H9 (cell line): ENCODE data around the gene ADAMTS17. TPM values are rescaled to one million over a fixed set of nuclear protein-coding genes. Genes with fewer than 3 reads are reported as not detected.

ENCODE experiments used
- DNase-seq: peaks from one replicate; pipeline ENCODE4 v3.0.0-alpha.2; 2017
- H2AFZ ChIP-seq: one replicate; pipeline ENCODE4 v1.6.1; 2013; ENCODE audit warnings: mild to moderate bottlenecking, low read length, control low read depth, moderate library complexity
- H2AK5ac ChIP-seq: 2 replicates; pipeline ENCODE4 v1.6.1; 2013; ENCODE audit warnings: low read length, control low read depth, mixed read lengths; ENCODE audit not compliant: insufficient read length
- H2BK120ac ChIP-seq: one replicate; pipeline ENCODE4 v1.6.1; 2013; ENCODE audit warnings: low read depth, mild to moderate bottlenecking, low read length, control low read depth, inconsistent platforms; ENCODE audit not compliant: poor library complexity, severe bottlenecking
- H2BK12ac ChIP-seq: 2 replicates; pipeline ENCODE4 v1.6.1; 2013; ENCODE audit warnings: low read length, control low read depth, mixed read lengths, low read depth; ENCODE audit not compliant: insufficient read length
- H2BK15ac ChIP-seq: 2 replicates; pipeline ENCODE4 v1.6.1; 2013; ENCODE audit warnings: low read depth, low read length, control low read depth
- H2BK20ac ChIP-seq: one replicate; pipeline ENCODE4 v1.6.1; 2013; ENCODE audit warnings: low read depth, mild to moderate bottlenecking, low read length, control low read depth, inconsistent platforms; ENCODE audit not compliant: poor library complexity, severe bottlenecking
- H2BK5ac ChIP-seq: 2 replicates; pipeline ENCODE4 v1.6.1; 2013; ENCODE audit warnings: low read length, control low read depth, mixed read lengths; ENCODE audit not compliant: insufficient read length
- H3K14ac ChIP-seq: 2 replicates; pipeline ENCODE4 v1.6.1; 2013; ENCODE audit warnings: low read length, control low read depth; ENCODE audit not compliant: insufficient read depth
- H3K18ac ChIP-seq: 2 replicates; pipeline ENCODE4 v1.6.1; 2013; ENCODE audit warnings: low read depth, mild to moderate bottlenecking, mixed read lengths, low read length, control low read depth; ENCODE audit not compliant: insufficient read length
- H3K23ac ChIP-seq: 2 replicates; pipeline ENCODE4 v1.6.1; 2013; ENCODE audit warnings: low read length, control low read depth, mixed read lengths, low read depth; ENCODE audit not compliant: insufficient read length
- H3K23me2 ChIP-seq: 2 replicates; pipeline ENCODE4 v1.6.1; 2013; ENCODE audit warnings: low read depth, mild to moderate bottlenecking, mixed read lengths, low read length, control low read depth; ENCODE audit not compliant: insufficient read length, poor library complexity, severe bottlenecking
- H3K27ac ChIP-seq: 2 replicates; pipeline ENCODE4 v1.5.1; 2013; ENCODE audit warnings: low read length, control low read depth, mixed read lengths, low read depth; ENCODE audit not compliant: insufficient read length
- H3K27me3 ChIP-seq: 2 replicates; pipeline ENCODE4 v1.6.1; 2013; ENCODE audit warnings: low read length, control low read depth, inconsistent platforms; ENCODE audit not compliant: insufficient read depth
- H3K4ac ChIP-seq: 2 replicates; pipeline ENCODE4 v1.6.1; 2013; ENCODE audit warnings: low read depth, mild to moderate bottlenecking, control low read depth, inconsistent platforms, low read length, moderate library complexity
- H3K4me1 ChIP-seq: 2 replicates; pipeline ENCODE4 v1.6.1; 2013; ENCODE audit warnings: low read length, control low read depth, inconsistent platforms; ENCODE audit not compliant: insufficient read depth
- H3K4me2 ChIP-seq: 2 replicates; pipeline ENCODE4 v1.6.1; 2013; ENCODE audit warnings: low read length, control low read depth, mixed read lengths; ENCODE audit not compliant: insufficient read length, insufficient read depth
- H3K56ac ChIP-seq: 2 replicates; pipeline ENCODE4 v1.6.1; 2013; ENCODE audit warnings: low read depth, mild to moderate bottlenecking, mixed read lengths, low read length, control low read depth; ENCODE audit not compliant: insufficient read length
- H3K79me1 ChIP-seq: 2 replicates; pipeline ENCODE4 v1.6.1; 2013; ENCODE audit warnings: low read depth, mild to moderate bottlenecking, moderate library complexity, low read length, control low read depth, inconsistent platforms; ENCODE audit not compliant: insufficient read depth, poor library complexity, severe bottlenecking
- H3K79me2 ChIP-seq: 2 replicates; pipeline ENCODE4 v1.6.1; 2013; ENCODE audit warnings: low read length, control low read depth, inconsistent platforms; ENCODE audit not compliant: insufficient read depth
- H3K9ac ChIP-seq: 2 replicates; pipeline ENCODE4 v1.6.1; 2013; ENCODE audit warnings: low read length, control low read depth, mixed read lengths; ENCODE audit not compliant: insufficient read length; ENCODE audit errors: extremely low read depth
- H3K9me3 ChIP-seq: one replicate; pipeline ENCODE4 v1.6.1; 2013; ENCODE audit warnings: low read depth, low read length, inconsistent platforms; ENCODE audit not compliant: control insufficient read depth
- H3T11ph ChIP-seq: one replicate; pipeline ENCODE4 v1.6.1; 2013; ENCODE audit warnings: mild to moderate bottlenecking, low read length, control low read depth, inconsistent platforms
- H4K20me1 ChIP-seq: one replicate; pipeline ENCODE4 v1.6.1; 2013; ENCODE audit not compliant: control insufficient read depth, insufficient read length, insufficient read depth
- H4K5ac ChIP-seq: 2 replicates; pipeline ENCODE4 v1.6.1; 2013; ENCODE audit warnings: low read depth, mild to moderate bottlenecking, mixed read lengths, low read length, control low read depth; ENCODE audit not compliant: insufficient read length
- H4K8ac ChIP-seq: replicated peaks from 2 replicates; pipeline ENCODE4 v1.6.1; 2013; ENCODE audit warnings: low read length, control low read depth, mixed read lengths, low read depth; ENCODE audit not compliant: insufficient read length
- H4K91ac ChIP-seq: 2 replicates; pipeline ENCODE4 v1.6.1; 2013; ENCODE audit warnings: low read depth, mild to moderate bottlenecking, moderate library complexity, mixed read lengths, low read length, control low read depth; ENCODE audit not compliant: insufficient read length
- H3K27ac Mint-ChIP-seq, 3 experiments: 2 replicates in 2 of 3; 3 replicates in 1 of 3; pipeline ENCODE4 v1.8.0; 2020 to 2021; ENCODE audit warnings: mixed read lengths in 3 of 3, mild to moderate bottlenecking in 1 of 3, moderate library complexity in 1 of 3
- H3K27me3 Mint-ChIP-seq: 2 replicates; pipeline ENCODE4 v1.8.0; 2021; ENCODE audit warnings: low read depth, mild to moderate bottlenecking, moderate library complexity, mixed read lengths
- H3K36me3 Mint-ChIP-seq, 3 experiments: 2 replicates in 2 of 3; 3 replicates in 1 of 3; pipeline ENCODE4 v1.8.0; 2020 to 2021; ENCODE audit warnings: low read depth in 3 of 3, mixed read lengths in 3 of 3; ENCODE audit not compliant: insufficient read depth in 1 of 3
- H3K4me1 Mint-ChIP-seq, 2 experiments: 2 replicates each; pipeline ENCODE4 v1.8.0; 2020; ENCODE audit warnings: mixed read lengths in 2 of 2
- H3K4me3 Mint-ChIP-seq, 2 experiments: 2 replicates in 1 of 2; 3 replicates in 1 of 2; pipeline ENCODE4 v1.8.0; 2020 to 2021; ENCODE audit warnings: mild to moderate bottlenecking in 2 of 2, mixed read lengths in 2 of 2, moderate library complexity in 1 of 2
- H3K9me3 Mint-ChIP-seq, 2 experiments: 2 replicates in 1 of 2; 3 replicates in 1 of 2; pipeline ENCODE4 v1.8.0; 2020; ENCODE audit warnings: mild to moderate bottlenecking in 2 of 2, mixed read lengths in 2 of 2, moderate library complexity in 1 of 2
- CTCF ChIP-seq: fragments of 200-600 bp; sonication (generic); conservative IDR thresholded peaks from 3 replicates; pipeline ENCODE4 v1.8.0; 2021; ENCODE audit warnings: antibody characterized with exemption, mild to moderate bottlenecking
- WGBS: extraction: QIAGEN DNeasy Blood & Tissue Kit; methylation state at CpG from one replicate; pipeline ENCODE4 v1.1.7; 2013; ENCODE audit warnings: missing lambda C conversion rate, low lambda C conversion rate, mixed read lengths; ENCODE audit not compliant: insufficient read length; ENCODE audit errors: extremely low coverage; 5-methylcytosine and 5-hydroxymethylcytosine counted together
- total RNA-seq: library from RNA; stranded (reverse); gene quantifications from 2 replicates; pipeline ENCODE4 v1.2.1, GENCODE V29; 2021

Gene ADAMTS17
- total RNA-seq, 1 experiment from 2014 or later, result 2.9 TPM

DNA sequence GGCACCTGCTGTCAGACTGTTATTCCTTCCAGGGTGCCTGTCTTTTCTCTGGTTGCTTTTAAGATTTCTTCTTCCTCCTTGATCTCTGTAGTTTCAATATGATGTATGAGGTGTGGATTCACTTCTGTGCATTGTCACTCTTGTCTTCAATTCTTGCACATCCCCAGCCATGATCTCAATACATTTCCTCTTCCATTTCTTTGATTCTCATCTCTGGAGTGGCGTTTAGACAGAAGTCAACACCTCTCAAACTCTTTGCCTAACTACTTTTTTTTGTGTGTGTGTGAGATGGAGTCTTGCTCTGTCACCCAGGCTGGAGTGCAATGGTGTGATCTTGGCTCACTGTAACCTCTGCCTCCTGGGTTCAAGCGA lies 384.1 kb downstream of the ADAMTS17 start:
- Histone ChIP-seq H4K91ac (no peak overlapping the region), H3K4me1 (no peaks in the 10 kb centered on the region), H3K23me2 (no peaks in the 10 kb centered on the region), H3K79me1 (no peaks in the 10 kb centered on the region), H3K9me3 (no peaks in the 10 kb centered on the region), H2BK5ac (no peak overlapping the region), H2BK15ac (no peak overlapping the region), H4K20me1 (no peaks in the 10 kb centered on the region), H3K4ac (no peak overlapping the region), H4K5ac (no peak overlapping the region), H3K27ac (no peak overlapping the region), H3K9ac (no peak overlapping the region), H2AK5ac (no peak overlapping the region), H3K4me2 (no peak overlapping the region), H3K79me2 (no peaks in the 10 kb centered on the region), H3K27me3 (no peaks in the 10 kb centered on the region), H2AFZ (no peak overlapping the region), H3K56ac (no peak overlapping the region), H2BK12ac (no peak overlapping the region), H3T11ph (no peak overlapping the region), H2BK120ac (no peak overlapping the region), H4K8ac (no peak overlapping the region), H3K14ac (no peak overlapping the region), H2BK20ac (no peak overlapping the region), H3K18ac (no peak overlapping the region), H3K23ac (no peak overlapping the region)
- WGBS, result no CpG with 5 or more reads among the region's 2 CpGs
- no peak overlapping the region for H3K4me3 Mint-ChIP-seq
- peaks cover 18% of the 10 kb centered on the region for H3K27me3 Mint-ChIP-seq
- no peak overlapping the region for H3K27ac Mint-ChIP-seq
- peaks cover 3 to 5% of the 10 kb centered on the region in 2 experiments; a peak in 3 of 5 replicates for H3K9me3 Mint-ChIP-seq
- no peak for TF ChIP-seq CTCF
- peaks cover 0 to 3% (median 3%) of the 10 kb centered on the region in 3 experiments; a peak in 3 of 7 replicates for H3K36me3 Mint-ChIP-seq
- no peak for DNase-seq
- peaks cover 4 to 6% of the 10 kb centered on the region in 2 experiments; a peak in 2 of 4 replicates for H3K4me1 Mint-ChIP-seq
